Endodermal cell (in vitro differentiated cells): ENCODE measurements around the gene METAP1. TPM values are rescaled to one million over a fixed set of nuclear protein-coding genes. Genes with fewer than 3 reads are reported as not detected.

Source experiments
- DNase-seq: peaks from one replicate; pipeline ENCODE4 v3.0.0-alpha.2; 2017
- H3K27ac ChIP-seq: 2 replicates; pipeline ENCODE4 v1.5.1; 2013; ENCODE audit warnings: mild to moderate bottlenecking, low read depth, low read length, moderate library complexity
- H3K27me3 ChIP-seq: 2 replicates; pipeline ENCODE4 v1.6.1; 2013; ENCODE audit warnings: mild to moderate bottlenecking, low read length, moderate library complexity; ENCODE audit not compliant: insufficient read depth, control insufficient read depth, poor library complexity, severe bottlenecking
- H3K36me3 ChIP-seq: 2 replicates; pipeline ENCODE4 v1.7.0; 2013; ENCODE audit warnings: mild to moderate bottlenecking, low read length, moderate library complexity; ENCODE audit not compliant: control insufficient read depth, insufficient read depth
- H3K4me1 ChIP-seq: one replicate; pipeline ENCODE4 v1.7.0; 2013; ENCODE audit warnings: low read length; ENCODE audit not compliant: control insufficient read depth, insufficient read depth
- H3K4me3 ChIP-seq: 2 replicates; pipeline ENCODE4 v1.5.1; 2013; ENCODE audit warnings: mild to moderate bottlenecking, low read length, moderate library complexity
- H3K9ac ChIP-seq: 2 replicates; pipeline ENCODE4 v1.6.1; 2013; ENCODE audit warnings: mild to moderate bottlenecking, low read length, moderate library complexity; ENCODE audit not compliant: poor library complexity, severe bottlenecking; ENCODE audit errors: extremely low read depth
- H3K9me3 ChIP-seq: 2 replicates; pipeline ENCODE4 v1.6.1; 2013; ENCODE audit warnings: mild to moderate bottlenecking, low read length, moderate library complexity; ENCODE audit not compliant: control insufficient read depth
- H3K27ac Mint-ChIP-seq: 2 replicates; pipeline ENCODE4 v1.8.0; 2020; ENCODE audit warnings: mixed read lengths
- H3K27me3 Mint-ChIP-seq: 2 replicates; pipeline ENCODE4 v1.8.0; 2021; ENCODE audit warnings: mild to moderate bottlenecking, mixed read lengths; ENCODE audit not compliant: insufficient read depth
- H3K36me3 Mint-ChIP-seq: 2 replicates; pipeline ENCODE4 v1.8.0; 2020; ENCODE audit warnings: low read depth, mixed read lengths
- H3K4me1 Mint-ChIP-seq: 2 replicates; pipeline ENCODE4 v1.8.0; 2020; ENCODE audit warnings: mixed read lengths
- H3K4me3 Mint-ChIP-seq: 2 replicates; pipeline ENCODE4 v1.8.0; 2020; ENCODE audit warnings: mild to moderate bottlenecking, moderate library complexity, mixed read lengths
- H3K9me3 Mint-ChIP-seq: 2 replicates; pipeline ENCODE4 v1.8.0; 2020; ENCODE audit warnings: mild to moderate bottlenecking, mixed read lengths
- CTCF ChIP-seq: fragments of 200-600 bp; sonication (generic); conservative IDR thresholded peaks from 2 replicates; pipeline ENCODE4 v1.5.0; 2021; ENCODE audit warnings: antibody characterized with exemption, mild to moderate bottlenecking
- WGBS, 2 experiments: methylation state at CpG; one replicate each; pipeline versions ENCODE4 v1.1.5 to v1.1.7; 2013; ENCODE audit warnings: missing lambda C conversion rate in 2 of 2, mixed read lengths in 1 of 2; ENCODE audit not compliant: insufficient coverage in 1 of 2, insufficient read length in 1 of 2; 5-methylcytosine and 5-hydroxymethylcytosine counted together
- total RNA-seq, 2 donors: library from RNA; stranded (reverse); fragmentation: NEBNext Ultra II Directional in 1 of 2; extraction: Animal tissue kit (Norgen Biotek cat#: 25700) in 1 of 2; gene quantifications; 2 replicates in 1 of 2; 3 replicates in 1 of 2; pipeline ENCODE4 v1.2.1, GENCODE V29; 2021

Gene METAP1
- total RNA-seq, 2 donors from 2014 or later: 51.0 to 53.0 TPM

DNA sequence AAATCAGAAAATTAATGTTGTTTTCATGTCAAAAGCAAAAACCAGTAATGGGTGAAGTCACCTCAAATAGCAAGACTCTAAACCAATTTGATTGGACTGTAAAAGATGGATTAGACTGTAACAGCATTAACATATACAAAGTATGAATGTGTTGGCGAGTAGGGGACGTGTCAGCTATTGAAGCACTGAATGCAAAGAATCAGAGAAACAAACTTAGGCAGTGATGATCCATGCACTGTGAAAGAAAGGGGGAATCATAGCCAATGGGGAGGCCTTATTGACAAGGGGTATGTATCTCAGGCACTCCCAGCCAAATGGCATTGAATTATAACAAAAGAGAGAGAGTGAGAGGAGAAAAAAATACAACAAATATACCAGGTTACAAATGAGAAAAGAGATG, 36.1 kb upstream of the METAP1 start:
- H3K36me3 ChIP-seq: no peaks in the 10 kb centered on the region
- no peak for TF ChIP-seq CTCF
- H3K27ac ChIP-seq: no peak overlapping the region
- H3K9ac ChIP-seq: no peak overlapping the region
- Mint-ChIP-seq H3K27ac (no peak overlapping the region), H3K9me3 (peaks cover 2% of the 10 kb centered on the region), H3K4me3 (no peak overlapping the region), H3K4me1 (no peaks in the 10 kb centered on the region), H3K27me3 (no peaks in the 10 kb centered on the region), H3K36me3 (no peaks in the 10 kb centered on the region)
- no peaks in the 10 kb centered on the region for H3K27me3 ChIP-seq
- no peak overlapping the region for H3K4me3 ChIP-seq
- DNase-seq: no peak
- 88 to 100% methylated on average over 2 of the region's 2 CpGs for WGBS, 2 experiments
- no peaks in the 10 kb centered on the region for H3K9me3 ChIP-seq
- H3K4me1 ChIP-seq: no peaks in the 10 kb centered on the region

DNA sequence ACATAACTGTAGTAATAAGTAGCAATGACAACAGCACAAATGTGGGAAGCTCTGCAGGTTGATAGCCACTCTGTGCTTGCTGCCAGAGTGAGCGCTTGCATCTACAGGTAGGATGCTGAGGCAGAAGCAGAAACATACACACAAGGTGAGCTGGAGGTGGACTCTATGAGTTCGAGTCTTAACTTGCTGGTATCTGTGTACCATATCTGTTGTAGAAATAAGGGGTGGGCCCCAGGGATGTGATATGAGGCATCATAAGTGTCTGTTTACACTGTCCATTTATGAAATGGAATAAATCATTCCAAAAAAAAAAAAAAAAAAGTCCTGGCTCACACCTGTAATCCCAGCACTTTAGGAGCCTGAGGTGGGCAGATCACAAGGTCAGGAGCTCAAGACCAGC, 33.8 kb upstream of the METAP1 start:
- DNase-seq: no peak
- H3K27ac ChIP-seq: no peak overlapping the region
- no peak overlapping the region for H3K9ac ChIP-seq
- no peaks in the 10 kb centered on the region for H3K36me3 ChIP-seq
- Mint-ChIP-seq H3K4me3 (no peak overlapping the region), H3K27ac (no peak overlapping the region), H3K9me3 (no peaks in the 10 kb centered on the region), H3K4me1 (no peaks in the 10 kb centered on the region), H3K27me3 (no peaks in the 10 kb centered on the region), H3K36me3 (no peaks in the 10 kb centered on the region)
- no peak for TF ChIP-seq CTCF
- 85% methylated on average over 2 of the region's 2 CpGs; no CpG with 5 or more reads in 1 of the 2 experiments for WGBS, 2 experiments
- no peaks in the 10 kb centered on the region for H3K9me3 ChIP-seq
- no peaks in the 10 kb centered on the region for H3K27me3 ChIP-seq
- H3K4me3 ChIP-seq: no peak overlapping the region
- no peaks in the 10 kb centered on the region for H3K4me1 ChIP-seq

DNA sequence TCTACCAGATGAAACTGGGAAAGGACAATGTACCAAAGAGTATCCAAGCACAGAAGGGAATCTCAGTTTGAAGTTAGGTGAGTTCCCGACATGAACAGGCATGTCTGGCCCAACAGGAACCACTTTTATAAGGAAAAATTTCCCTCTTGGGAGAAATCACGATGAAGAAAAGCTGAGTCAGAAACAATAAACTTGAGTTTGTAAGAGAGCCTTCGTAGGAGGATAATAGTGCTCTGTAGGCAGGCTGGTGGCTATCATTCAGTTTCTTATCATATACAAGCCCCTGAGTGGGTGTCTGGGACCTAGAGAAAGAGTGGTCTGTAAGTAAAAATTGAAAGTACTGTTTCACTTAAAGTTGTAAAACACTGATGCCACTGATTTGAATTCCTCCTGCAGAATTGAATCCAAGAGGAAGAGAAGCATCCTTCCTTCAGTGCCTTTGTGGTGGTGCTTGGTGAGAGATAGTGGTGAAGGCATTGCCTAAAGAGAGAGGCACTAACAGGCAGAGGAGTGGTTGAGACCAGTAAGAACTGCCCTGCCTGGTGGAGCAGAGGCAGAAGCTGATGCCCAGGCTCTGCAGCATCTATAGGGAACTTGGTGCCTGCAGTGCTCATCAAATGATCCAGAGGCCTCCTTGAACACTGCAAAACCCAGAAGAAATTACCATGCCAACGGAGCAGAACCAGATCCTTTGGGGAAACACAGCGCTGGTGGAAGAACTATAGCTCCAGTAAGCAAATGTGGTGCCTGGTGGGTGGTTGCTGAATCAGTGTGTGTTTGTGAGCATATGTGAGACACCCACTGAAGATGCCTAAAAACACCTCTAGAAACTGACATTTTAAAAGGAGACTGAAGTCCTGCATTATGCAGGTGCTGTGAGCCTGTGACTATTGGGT, 31.7 kb upstream of the METAP1 start:
- Mint-ChIP-seq H3K27me3 (no peaks in the 10 kb centered on the region), H3K27ac (no peak overlapping the region), H3K4me3 (no peak overlapping the region), H3K9me3 (no peaks in the 10 kb centered on the region), H3K36me3 (no peaks in the 10 kb centered on the region), H3K4me1 (no peaks in the 10 kb centered on the region)
- Histone ChIP-seq H3K27me3 (no peaks in the 10 kb centered on the region), H3K9me3 (no peaks in the 10 kb centered on the region), H3K36me3 (no peaks in the 10 kb centered on the region), H3K27ac (no peak overlapping the region), H3K9ac (no peak overlapping the region), H3K4me3 (no peak overlapping the region), H3K4me1 (no peaks in the 10 kb centered on the region)
- 94% methylated on average over 3 to 5 of the region's 5 CpGs for WGBS, 2 experiments
- DNase-seq: no peak
- TF ChIP-seq CTCF: no peak
